GM18499 (cell line): ENCODE results near the gene TNIK.

Experiments used
- ATAC-seq: cut with Tn5 transposase; IDR thresholded peaks from one replicate; pipeline ENCODE4 v1.9.1; 2021; ENCODE audit warnings: moderate number of reproducible peaks; ENCODE audit not compliant: insufficient read depth, unreplicated experiment

Gene TNIK

DNA sequence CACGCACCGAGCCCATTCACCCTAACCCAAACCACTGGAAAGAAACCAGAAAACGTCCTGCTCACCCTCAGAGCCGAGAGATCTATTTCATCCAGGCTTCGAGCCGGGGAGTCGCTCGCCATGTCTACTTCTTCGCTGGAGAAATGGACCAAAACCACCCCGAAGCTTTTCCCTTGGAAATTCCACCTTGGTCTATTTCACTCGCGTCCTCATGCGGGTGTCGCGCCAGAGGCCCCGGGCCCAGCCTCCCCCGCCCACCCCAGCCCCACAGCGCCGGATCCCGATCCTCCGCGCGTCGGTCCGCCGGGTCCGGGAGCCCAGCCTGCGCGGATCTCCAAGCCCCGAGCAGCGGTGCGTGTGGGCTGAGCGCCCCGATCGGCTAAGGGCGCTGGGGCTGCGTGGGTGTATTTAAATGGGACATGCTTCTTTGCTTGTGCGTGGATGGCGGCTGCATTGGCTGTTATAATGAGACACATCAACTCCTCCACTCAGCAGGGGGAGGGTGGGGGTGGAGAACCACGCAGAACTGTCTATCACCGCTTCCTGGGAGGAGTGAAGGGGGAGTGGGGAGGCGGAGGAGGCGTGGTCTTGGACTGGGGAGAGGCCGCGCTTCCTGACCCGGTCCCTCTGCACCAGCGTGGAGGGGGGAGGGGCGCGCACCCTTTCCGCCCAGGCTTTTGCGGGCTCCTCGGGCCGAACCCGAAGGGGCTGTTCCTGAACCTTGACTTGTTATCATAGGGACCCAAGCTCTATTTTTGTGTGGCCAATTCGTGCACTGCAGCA lies at the start of gene TNIK:
Gene TNIK, minus strand, starts transcription at position 464 of the 783 bp plus-strand sequence. Its CDS starts 342 bp downstream, at position 122.
- ATAC-seq: peak; percentile 47

GRCh38 chr3:171508676-171509075 lies 48.5 kb upstream of the TNIK start:
- ATAC-seq: no peak

- no peak for ATAC-seq
These were observed 48.0 kb upstream of the TNIK start for GRCh38 chr3:171508206-171508605.

DNA sequence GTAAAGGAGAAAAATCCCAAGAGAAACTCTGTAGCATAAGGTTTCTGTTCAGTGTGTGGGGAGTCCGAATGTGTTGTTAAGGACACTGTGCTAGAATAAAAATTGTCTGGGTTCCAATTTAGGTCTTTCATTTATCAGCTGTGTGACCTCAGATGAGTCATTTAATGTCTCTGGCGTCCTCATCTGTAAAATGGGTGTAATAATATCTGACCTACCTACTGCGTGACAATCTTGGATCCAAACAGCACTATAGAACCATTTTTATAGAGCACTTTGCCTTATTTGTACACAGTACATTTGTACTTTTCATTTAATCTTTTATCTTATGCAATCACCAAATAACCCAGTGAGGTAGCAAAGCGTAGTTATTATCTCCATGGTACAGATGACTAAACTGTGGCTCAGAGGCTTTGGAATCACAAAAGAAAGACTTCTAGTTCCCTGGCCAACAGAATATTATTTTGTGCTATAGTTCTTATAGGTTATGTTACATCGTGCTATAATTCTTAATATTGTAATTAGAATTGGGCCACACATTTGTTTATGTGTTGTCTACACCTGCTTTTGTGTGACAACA lies 46.6 kb upstream of the TNIK start:
- no peak for ATAC-seq

GRCh38 chr3:171505822-171506333 lies 45.7 kb upstream of the TNIK start:
- no peak for ATAC-seq

DNA sequence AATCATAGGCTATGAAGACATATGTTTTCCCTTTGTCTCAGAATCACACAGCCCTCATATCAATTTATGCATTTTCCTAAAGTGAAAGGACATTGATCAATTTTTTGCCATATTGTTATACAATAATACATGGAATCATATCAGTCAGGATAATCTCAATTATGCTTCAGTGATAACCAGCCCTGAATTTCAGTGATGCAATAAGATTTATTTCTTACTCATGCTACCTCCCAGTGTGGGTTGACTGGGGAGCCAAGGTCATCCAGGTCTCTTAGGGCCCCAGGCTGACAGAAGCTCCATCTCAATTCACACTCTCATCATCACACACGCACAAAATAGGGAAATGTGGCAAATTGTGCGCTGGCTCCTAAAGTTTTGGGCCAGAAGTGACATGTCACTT lies 44.2 kb upstream of the TNIK start:
- ATAC-seq: no peak

DNA sequence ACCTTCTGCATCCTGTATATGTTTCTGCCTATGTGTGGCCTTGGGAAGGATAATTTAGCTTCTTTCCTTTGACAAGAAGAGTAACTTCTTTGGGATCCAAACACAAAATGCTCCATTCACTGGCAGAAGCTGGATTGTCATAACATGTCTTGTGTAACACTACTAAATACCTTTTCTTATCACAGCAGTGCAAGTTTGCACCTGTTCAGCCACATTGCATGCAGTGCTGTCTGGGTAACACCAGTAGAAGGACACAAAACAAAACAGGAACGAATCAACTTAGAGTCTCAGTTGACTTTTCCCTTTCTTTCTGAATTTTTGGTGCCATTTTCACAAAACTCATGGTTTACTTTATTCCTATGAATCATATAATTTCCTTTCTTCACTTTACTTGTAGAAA lies 43.6 kb upstream of the TNIK start:
- ATAC-seq: no peak

DNA sequence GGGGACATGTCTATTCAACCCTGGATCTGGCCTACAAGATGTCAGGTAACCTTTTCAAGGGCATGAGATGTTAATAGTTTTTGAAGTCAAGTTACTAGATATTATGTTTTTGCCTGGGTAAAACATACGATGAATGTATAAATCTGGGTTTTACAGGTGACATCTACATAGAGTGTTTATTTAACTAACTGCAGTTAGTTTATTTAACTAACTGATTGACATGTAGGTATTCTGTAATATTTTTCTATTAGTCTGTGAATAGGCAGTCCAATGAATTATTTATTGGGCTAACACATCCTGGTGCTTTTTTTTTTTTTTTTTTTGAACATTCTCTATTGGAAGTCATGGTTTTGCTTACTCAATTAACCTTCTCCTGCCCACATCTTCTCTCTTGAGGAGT lies 38.7 kb upstream of the TNIK start:
- ATAC-seq: no peak

GRCh38 chr3:171497468-171497867 lies 37.3 kb upstream of the TNIK start:
- ATAC-seq: no peak

GRCh38 chr3:171495413-171495812 lies 35.2 kb upstream of the TNIK start:
- ATAC-seq: no peak

DNA sequence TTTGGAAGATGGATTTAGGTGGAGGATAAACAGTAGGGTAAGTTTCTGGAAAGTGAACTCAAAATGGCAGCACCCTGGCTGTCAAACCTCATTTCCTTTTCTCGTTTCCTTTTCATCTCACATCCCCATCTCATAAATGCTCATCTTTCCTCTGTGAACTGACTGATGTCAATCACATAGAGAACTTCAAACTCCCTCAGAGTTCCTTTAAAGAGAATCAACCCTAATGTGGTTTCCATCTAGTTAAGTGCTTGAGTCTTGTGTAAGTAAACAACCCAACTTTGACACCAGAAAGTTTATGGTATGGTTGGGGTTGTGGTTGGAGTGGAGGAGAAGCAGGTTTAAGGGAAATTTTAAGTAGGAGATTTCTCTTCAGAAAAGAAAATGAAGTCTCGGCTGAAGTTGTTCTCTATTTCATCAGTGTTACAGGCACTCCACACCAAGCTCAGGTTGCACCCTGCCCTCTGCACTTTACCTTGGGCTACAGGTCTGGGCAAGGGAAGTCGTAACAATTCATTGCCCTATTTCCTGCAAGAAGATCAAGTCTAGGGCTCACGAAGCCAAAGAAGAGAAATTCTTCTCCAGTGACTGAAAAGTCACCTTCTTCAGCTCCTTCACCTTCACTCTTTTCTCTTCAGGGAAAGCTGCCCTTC lies 34.4 kb upstream of the TNIK start:
- no peak for ATAC-seq

DNA sequence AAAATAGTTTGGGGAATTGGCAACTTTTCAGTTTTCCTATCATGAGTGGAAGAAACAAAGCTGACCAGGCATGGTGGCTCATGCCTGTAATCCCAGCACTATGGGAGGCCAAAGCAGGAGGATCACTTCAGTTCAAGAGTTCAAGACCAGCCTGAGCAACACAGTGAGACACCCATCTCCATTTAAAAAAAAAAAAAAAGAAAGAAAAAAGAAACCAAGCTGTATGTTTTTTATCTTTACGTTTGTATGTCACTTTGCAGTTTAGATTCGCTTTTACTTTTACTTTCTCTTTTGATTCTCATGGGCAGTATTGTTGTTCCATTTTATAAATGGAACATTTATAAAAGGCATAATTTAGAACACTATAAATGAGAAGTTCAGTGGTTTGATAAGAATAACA lies 31.2 kb upstream of the TNIK start:
- no peak for ATAC-seq

GRCh38 chr3:171490901-171491300 lies 30.7 kb upstream of the TNIK start:
- no peak for ATAC-seq

- no peak for ATAC-seq
These were observed 29.1 kb upstream of the TNIK start for GRCh38 chr3:171489348-171489747.

DNA sequence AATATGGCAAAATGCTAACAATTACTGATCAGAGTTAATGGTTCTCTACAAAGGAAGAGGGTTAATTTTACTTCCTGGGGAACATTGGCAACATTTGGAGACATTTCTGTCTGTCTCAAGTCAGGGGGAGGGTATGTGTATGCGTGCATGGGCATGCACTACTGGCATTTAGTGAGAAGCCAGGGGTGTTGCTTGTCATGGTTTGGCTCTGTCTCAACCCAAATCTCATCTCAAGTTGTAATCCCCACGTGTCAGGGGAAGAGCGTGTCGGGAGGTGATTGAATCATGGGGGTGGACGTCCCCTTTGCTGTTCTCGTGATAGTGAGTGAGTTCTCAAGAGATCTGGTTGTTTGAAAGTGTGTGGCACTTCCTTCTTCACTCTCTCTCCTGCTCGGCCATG lies 28.3 kb upstream of the TNIK start:
- ATAC-seq: no peak

GRCh38 chr3:171487382-171487781 lies 27.2 kb upstream of the TNIK start:
- ATAC-seq: no peak

- ATAC-seq: no peak
These were observed 25.1 kb upstream of the TNIK start for GRCh38 chr3:171485338-171485737.

GRCh38 chr3:171481011-171481410 lies 20.8 kb upstream of the TNIK start:
- ATAC-seq: no peak

- peak; percentile 80 for ATAC-seq
These were observed 20.3 kb upstream of the TNIK start for GRCh38 chr3:171480526-171480925.

DNA sequence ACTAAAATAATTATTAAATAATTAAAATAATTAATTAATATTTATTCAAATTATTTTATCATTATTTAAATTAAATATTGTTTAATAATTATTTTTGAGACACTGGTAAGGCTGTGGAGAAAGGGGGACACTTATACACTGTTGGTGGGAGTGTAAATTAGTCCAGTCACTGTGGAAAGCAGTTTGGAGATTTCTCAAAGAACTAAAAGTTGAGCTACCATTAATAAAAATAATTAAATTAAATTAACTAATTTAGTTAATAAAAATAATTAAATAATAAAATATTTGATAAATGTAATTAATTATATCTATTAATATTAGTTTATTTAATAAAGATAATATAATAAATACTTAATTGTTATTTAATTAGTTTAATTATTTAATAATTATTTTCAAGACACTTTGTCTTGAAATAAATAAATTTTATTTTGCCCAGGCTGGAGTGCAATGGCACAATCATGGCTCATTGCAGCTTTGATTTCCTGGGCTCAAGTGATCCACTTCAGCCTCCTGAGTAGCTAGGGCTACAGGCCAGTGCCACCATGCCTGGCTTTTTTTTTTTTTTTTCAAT lies 16.4 kb upstream of the TNIK start:
- no peak for ATAC-seq

DNA sequence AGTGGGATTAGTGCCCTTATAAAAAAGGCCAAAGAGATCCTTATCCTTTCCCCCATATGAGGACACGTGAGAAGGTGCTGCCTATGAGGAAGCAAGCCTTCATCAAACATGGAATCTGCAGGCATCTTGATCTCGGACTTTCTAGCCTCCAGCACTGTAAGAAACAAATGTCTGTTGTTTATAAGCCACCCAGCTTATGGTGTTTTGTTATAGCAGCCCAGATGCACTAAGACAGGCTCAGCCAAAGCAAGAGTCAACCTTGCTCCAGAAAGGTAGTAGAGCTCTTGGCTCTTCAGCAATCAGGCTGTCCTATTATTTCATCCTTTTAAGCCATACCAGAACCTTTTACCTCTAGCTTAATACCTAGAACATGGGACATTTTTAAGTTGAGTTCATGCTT lies 12.3 kb upstream of the TNIK start:
- ATAC-seq: no peak
